Omental fat pad (tissue), 4 donors: ENCODE measurements around the gene POLE4. TPM values are rescaled to one million over a fixed set of nuclear protein-coding genes. Genes with fewer than 3 reads are reported as not detected.

Source experiments
- ATAC-seq: fragments of 150-250 bp; one replicate; pipeline ENCODE4 v1.9.1; 2016; ENCODE audit warnings: mild to moderate bottlenecking, moderate library complexity; ENCODE audit not compliant: low FRiP score
- DNase-seq: peaks from one replicate; pipeline ENCODE4 v3.0.0-alpha.2; 2019; ENCODE audit warnings: low spot score
- total RNA-seq, 4 donors: library from RNA; depleted of rRNA; stranded (reverse); fragments of >200 nt; gene quantifications; one replicate each; pipeline ENCODE4 v1.1.0, GENCODE V29; 2016
- TF ChIP-seq, protein P1 (sequence below), 3 donors: fragments of 450-650 bp; IDR thresholded peaks; one replicate each; pipeline ENCODE4 v1.5.1; 2016 to 2017; ENCODE audit warnings: antibody characterized with exemption in 3 of 3, mild to moderate bottlenecking in 3 of 3, moderate library complexity in 2 of 3

The POLE4 gene
- total RNA-seq, 4 donors from 2014 or later, result 21.5 to 66.7 (median 32.1) TPM

DNA sequence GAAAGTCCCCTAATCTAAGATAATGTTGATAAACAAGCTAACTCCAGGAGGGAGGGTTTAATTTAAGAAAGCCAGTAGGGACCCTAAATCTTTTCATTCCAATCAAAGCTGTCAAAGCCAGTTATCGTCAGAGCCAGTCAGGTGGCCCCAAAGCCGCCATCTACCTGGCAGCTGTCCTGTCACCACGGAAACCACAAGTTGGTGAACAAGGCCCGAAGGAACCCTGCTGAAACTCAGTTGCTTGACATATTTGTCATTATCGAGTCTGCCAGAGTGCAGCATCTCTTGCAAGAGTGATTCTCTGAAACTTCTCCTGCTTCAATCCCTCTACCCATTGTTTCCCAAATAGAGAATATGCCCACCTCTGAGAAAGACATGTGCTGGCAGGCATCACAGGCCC is 30.8 kb upstream of the POLE4 start:
- ATAC-seq (no peak), DNase-seq (no peak)
- TF ChIP-seq, protein P1, sequence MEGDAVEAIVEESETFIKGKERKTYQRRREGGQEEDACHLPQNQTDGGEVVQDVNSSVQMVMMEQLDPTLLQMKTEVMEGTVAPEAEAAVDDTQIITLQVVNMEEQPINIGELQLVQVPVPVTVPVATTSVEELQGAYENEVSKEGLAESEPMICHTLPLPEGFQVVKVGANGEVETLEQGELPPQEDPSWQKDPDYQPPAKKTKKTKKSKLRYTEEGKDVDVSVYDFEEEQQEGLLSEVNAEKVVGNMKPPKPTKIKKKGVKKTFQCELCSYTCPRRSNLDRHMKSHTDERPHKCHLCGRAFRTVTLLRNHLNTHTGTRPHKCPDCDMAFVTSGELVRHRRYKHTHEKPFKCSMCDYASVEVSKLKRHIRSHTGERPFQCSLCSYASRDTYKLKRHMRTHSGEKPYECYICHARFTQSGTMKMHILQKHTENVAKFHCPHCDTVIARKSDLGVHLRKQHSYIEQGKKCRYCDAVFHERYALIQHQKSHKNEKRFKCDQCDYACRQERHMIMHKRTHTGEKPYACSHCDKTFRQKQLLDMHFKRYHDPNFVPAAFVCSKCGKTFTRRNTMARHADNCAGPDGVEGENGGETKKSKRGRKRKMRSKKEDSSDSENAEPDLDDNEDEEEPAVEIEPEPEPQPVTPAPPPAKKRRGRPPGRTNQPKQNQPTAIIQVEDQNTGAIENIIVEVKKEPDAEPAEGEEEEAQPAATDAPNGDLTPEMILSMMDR (IDR thresholded peaks at IDR 0.05), result no peak

DNA sequence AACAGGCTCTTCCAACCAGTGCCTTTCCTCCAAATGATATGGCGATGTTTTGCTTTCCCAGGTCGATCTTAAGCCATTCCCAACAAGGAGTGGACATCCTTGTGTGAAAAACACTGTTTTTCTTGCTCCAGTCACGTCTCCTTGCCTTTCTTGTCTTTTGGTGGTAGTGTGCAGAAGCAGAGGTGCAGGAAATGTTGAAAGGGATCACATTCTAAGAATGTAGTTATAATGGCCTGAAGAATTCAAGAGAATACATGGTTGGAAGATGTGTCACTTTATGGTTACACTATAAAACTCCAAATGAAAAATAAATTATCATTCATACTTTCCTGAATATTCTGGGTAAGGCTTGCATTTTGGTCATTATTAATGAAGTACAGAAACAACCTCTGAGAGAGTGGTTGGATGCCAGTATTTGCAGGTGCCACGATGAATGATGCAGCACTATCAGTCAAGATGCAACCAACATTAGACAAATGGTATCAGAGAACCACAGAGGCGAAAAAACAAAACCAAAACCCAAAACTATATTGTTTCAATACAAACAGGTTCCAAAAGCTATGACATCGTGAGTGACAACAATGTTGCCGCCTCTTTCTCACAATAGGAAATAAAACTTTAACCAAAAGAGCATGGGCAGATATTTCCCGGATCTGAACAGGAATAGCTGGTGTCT is 27.5 kb upstream of the POLE4 start:
- TF ChIP-seq, protein P1 (IDR thresholded peaks at IDR 0.05), result no peak
- no peak for DNase-seq
- no peak for ATAC-seq

DNA sequence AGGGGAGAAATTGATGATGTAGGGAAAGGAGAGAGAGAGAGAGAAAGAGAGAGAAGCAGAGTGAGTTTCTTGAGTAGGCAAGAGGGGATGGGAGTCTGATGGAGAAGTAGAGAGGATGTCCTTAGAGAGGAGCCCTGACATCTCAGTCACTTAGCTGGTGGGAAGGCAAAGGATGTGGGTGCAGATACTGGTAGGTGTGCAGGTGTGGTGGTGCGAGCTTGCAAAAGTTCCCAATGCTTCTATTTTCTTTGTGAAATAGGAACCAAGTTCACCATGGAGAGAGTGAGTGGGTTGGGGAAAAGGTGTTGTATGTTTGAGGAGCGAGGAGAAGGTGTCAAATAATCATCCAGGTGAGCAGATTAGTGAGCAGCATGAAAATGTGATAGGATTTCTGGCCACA is 26.5 kb upstream of the POLE4 start:
- DNase-seq (no peak), ATAC-seq (no peak)
- TF ChIP-seq, protein P1 (IDR thresholded peaks at IDR 0.05), result no peak

DNA sequence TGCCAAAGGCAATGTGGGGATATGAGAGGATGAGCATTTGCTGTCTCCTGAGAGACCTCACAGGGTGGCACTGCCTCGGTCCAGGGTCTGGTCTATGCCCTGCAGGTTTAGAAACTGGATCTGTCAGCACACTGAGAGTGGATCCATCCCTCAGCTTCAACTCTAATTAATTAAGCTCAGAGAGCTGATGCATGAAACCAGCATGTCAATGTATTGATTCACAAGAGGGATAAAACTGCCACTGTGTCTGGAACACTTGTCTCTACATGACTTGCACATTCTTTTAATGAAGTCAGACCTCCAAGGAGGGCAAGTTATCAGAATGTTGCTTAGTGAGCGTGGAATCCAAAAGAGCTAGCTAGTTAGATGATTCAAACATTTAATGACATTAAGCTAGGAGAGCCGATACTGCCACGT is 22.5 kb upstream of the POLE4 start:
- DNase-seq, result no peak
- no peak for ATAC-seq
- TF ChIP-seq, protein P1 (IDR thresholded peaks at IDR 0.05), result no peak

DNA sequence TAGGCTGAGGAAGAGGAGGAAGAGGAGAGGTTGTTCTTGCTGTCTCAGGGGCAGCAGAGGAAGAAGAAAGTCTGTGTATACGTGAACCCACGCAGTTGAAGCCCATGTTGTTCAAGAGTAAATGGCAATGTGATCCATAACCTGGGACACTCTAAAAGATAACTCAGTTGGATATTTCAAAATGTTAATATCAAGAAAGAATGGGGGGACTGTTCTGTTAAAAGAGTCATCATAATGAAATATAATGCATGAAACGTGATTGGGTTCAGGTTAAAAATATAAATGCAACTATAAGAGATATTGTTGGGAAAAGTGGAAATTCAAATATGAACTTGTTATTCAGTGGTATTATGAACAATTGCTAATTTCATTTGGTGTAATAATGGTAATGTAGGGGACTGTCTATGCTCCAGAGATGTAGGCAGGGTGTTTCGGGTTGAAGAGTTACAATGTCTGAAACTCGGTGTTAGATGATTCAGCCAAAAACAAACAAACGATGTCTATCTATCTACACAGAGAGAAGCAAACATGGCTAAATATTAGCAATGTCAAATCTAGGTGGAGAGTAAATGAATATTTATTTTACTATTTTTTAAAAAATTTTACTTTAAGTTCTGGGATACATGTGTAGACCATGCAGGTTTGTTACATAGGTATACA is 21.1 kb upstream of the POLE4 start:
- no peak for ATAC-seq
- TF ChIP-seq, protein P1 (IDR thresholded peaks at IDR 0.05), result no peak
- DNase-seq, result no peak

DNA sequence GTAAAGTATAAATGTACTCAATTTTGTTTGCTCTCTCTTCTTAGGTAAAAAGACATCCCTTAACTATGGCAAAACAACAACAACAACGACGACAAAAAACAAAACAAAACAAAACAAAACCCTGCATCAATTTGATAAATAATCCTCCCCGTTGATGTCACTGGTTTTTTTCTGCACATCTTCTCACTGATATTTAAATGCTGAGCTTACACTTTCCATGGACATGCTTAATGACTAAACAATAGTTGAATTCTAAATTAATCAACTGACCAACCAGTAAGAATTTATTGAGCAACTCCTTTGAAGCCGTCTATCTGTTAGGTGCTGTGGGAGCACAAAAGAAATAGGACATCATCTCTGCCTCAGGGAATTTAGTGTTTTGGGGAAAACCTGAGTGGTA is 20.2 kb upstream of the POLE4 start:
- TF ChIP-seq, protein P1 (IDR thresholded peaks at IDR 0.05), result no peak
- no peak for DNase-seq
- no peak for ATAC-seq
